Panc1 (cell line): ENCODE results near the gene VSIG8. TPM values are rescaled to one million over a fixed set of nuclear protein-coding genes. Genes with fewer than 3 reads are reported as not detected.

ENCODE experiments used
- ATAC-seq: fragments of 200-7000 bp; cut with Tn5 transposase; 2 replicates; pipeline ENCODE4 v1.9.1; 2020; ENCODE audit warnings: mild to moderate bottlenecking, moderate library complexity
- BruUV-seq: library from RNA; stranded (reverse); fragments of 400-500 nt; replicated peaks from 2 replicates; lab custom pipeline; 2021; lab: Mats Ljungman, UMichigan
- CTCF ChIA-PET: fragments of 300-600 bp; sonication (Branson Sonifier 250); formaldehyde crosslinking; loops from one replicate; lab custom pipeline; 2022; ENCODE audit warnings: antibody characterized with exemption; lab: Charles Lee
- POLR2A ChIA-PET: fragments of 300-600 bp; sonication (Branson Sonifier 250); formaldehyde crosslinking; loops from one replicate; lab custom pipeline; 2022; ENCODE audit warnings: antibody characterized with exemption; lab: Charles Lee
- DNase-seq: peaks from one replicate; pipeline ENCODE4 v3.0.0-alpha.2; 2010; ENCODE audit warnings: low read depth, low spot score
- H3K27ac ChIP-seq: 2 replicates; pipeline ENCODE4 v1.5.1; 2011; ENCODE audit warnings: mild to moderate bottlenecking, low read length, inconsistent platforms
- H3K27me3 ChIP-seq: fragments of 200-500 bp; sonication (Bioruptor generic); 2 replicates; pipeline ENCODE4 v1.6.0; 2014; ENCODE audit warnings: low read length, inconsistent platforms; ENCODE audit not compliant: control insufficient read depth, insufficient read depth
- H3K36me3 ChIP-seq: fragments of 200-500 bp; sonication (Bioruptor generic); 2 replicates; pipeline ENCODE4 v1.5.1; 2014; ENCODE audit warnings: inconsistent platforms, mild to moderate bottlenecking, low read length, moderate library complexity; ENCODE audit not compliant: control insufficient read depth, insufficient read depth
- H3K4me1 ChIP-seq: 2 replicates; pipeline ENCODE4 v1.5.1; 2011; ENCODE audit warnings: inconsistent platforms, mild to moderate bottlenecking, low read length, moderate library complexity; ENCODE audit not compliant: control insufficient read depth, insufficient read depth
- H3K4me3 ChIP-seq, 2 experiments: 2 replicates each; pipeline ENCODE4 v1.5.1; 2011 to 2012; ENCODE audit warnings: low read depth in 2 of 2, low read length in 2 of 2, mild to moderate bottlenecking in 2 of 2, inconsistent platforms in 1 of 2, moderate library complexity in 1 of 2
- H3K9me3 ChIP-seq: fragments of 200-500 bp; sonication (Bioruptor generic); 2 replicates; pipeline ENCODE4 v1.5.1; 2014; ENCODE audit warnings: low read depth, mild to moderate bottlenecking, inconsistent platforms, low read length, moderate library complexity; ENCODE audit not compliant: control insufficient read depth, insufficient read depth
- POLR2AphosphoS5 ChIP-seq: IDR thresholded peaks from 2 replicates; pipeline ENCODE4 v1.6.1; 2012; ENCODE audit warnings: mild to moderate bottlenecking, low read depth, low read length, moderate library complexity
- SIN3A ChIP-seq: IDR thresholded peaks from 2 replicates; pipeline ENCODE4 v1.6.1; 2012; ENCODE audit warnings: low read depth, mild to moderate bottlenecking, low read length, moderate library complexity, borderline replicate concordance; ENCODE audit not compliant: insufficient read depth
- TCF7L2 ChIP-seq: IDR thresholded peaks from 2 replicates; pipeline ENCODE4 v1.6.1; 2011; ENCODE audit warnings: mild to moderate bottlenecking, low read depth, low read length, inconsistent platforms
- in situ Hi-C: cut with HindIII; loops from 2 replicates; pipeline ENCODE4 v1.10.0; 2016; ENCODE audit warnings: low sequenced_read_pairs, low pct_unique_long_range_greater_than_20kb
- intact Hi-C: fragments of 100-400 bp; cut with micrococcal nuclease; formaldehyde crosslinking; loops from one replicate; pipeline ENCODE4 v1.10.0; 2022; ENCODE audit not compliant: unreplicated experiment
- total RNA-seq: library from RNA; stranded (reverse); gene quantifications from one replicate; pipeline ENCODE4 v1.2.1, GENCODE V29; 2021; ENCODE audit not compliant: unreplicated experiment
- TF ChIP-seq, protein P1 (sequence below): fragments of 450-650 bp; IDR thresholded peaks from 2 replicates; pipeline ENCODE4 v1.5.1; 2017; ENCODE audit warnings: mild to moderate bottlenecking
- TF ChIP-seq, protein P2 (sequence below), 2 experiments: IDR thresholded peaks; 2 replicates each; pipeline ENCODE4 v1.6.1; 2011 to 2012; ENCODE audit warnings: low read depth in 2 of 2, control low read depth in 1 of 2, low read length in 1 of 2, mild to moderate bottlenecking in 1 of 2, moderate library complexity in 1 of 2; ENCODE audit not compliant: insufficient read depth in 1 of 2

Gene VSIG8
- total RNA-seq, 1 experiment from 2014 or later, result not detected

DNA sequence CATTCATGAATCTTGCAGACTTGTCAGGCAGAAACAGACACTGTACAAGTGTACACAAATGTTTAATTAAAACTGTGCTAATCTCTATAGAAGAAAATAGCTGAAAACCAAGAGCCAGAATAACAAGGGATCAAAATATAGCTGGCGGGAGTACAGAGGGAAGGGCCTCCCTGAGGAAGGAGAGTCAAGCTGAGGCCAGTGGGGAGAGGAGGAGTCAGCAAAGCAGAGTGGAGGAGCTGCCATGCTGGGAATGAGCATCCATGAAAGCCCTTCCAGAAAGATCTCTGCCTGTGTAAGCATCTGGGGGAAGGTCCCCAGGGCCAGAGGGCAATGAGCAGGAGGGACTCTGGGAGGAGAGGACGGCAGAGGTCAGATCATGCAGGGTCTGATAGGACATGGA is 20.7 kb downstream of the VSIG8 start:
- CTCF ChIA-PET, result interaction anchor here (0.9 kb wide), 1 partner anchor 249 kb away, joined by 10 read pairs; no protein-coding TSS in a partner anchor

DNA sequence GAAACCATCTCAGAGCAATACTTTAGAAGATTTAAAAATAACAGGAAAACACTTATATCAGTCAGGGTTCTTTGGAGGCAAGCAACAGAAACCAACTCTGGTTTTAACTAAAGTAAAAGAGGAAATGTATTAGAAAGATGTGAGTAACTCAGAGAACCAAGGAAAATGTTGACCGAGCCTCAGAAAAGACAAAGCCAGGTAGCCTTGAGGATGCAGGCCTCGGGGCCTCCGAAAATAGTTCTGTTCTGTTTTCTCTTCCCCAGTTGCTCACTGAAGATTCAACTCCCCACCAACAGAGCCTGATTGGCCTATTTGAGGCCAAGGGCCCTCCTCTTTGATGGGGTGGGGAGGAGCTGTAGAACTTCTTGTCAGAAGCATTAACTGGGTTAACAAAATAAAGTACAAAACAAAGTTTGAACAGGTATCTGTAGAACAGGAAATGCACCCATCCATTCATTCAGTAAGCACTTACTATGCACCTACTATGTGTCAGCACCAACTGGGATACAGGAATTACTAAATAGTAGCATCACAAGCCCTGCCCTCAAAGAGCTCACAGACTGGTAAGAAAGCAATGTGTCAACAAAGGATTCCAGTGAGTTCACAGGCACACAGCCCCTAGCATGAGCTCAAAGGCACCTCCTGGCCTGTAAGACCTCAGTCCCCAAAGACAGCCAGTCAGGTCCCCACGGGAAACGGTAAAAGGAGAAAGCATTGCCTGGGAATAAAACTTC is 23.2 kb downstream of the VSIG8 start:
- BruUV-seq, result no TSS peak
- Histone ChIP-seq H3K27ac (no peak overlapping the region), H3K4me3 (no peak overlapping the region), H3K36me3 (no peaks in the 10 kb centered on the region), H3K9me3 (no peaks in the 10 kb centered on the region), H3K27me3 (no peaks in the 10 kb centered on the region), H3K4me1 (no peaks in the 10 kb centered on the region)
- no peak for DNase-seq
- CTCF ChIA-PET, result interaction anchor here (0.9 kb wide), 1 partner anchor 52 kb away, joined by 3 read pairs; no protein-coding TSS in a partner anchor
- no peak for ATAC-seq
- TF ChIP-seq SIN3A (no peak), TCF7L2 (no peak), POLR2AphosphoS5 (no peak)
- TF ChIP-seq, protein P1, sequence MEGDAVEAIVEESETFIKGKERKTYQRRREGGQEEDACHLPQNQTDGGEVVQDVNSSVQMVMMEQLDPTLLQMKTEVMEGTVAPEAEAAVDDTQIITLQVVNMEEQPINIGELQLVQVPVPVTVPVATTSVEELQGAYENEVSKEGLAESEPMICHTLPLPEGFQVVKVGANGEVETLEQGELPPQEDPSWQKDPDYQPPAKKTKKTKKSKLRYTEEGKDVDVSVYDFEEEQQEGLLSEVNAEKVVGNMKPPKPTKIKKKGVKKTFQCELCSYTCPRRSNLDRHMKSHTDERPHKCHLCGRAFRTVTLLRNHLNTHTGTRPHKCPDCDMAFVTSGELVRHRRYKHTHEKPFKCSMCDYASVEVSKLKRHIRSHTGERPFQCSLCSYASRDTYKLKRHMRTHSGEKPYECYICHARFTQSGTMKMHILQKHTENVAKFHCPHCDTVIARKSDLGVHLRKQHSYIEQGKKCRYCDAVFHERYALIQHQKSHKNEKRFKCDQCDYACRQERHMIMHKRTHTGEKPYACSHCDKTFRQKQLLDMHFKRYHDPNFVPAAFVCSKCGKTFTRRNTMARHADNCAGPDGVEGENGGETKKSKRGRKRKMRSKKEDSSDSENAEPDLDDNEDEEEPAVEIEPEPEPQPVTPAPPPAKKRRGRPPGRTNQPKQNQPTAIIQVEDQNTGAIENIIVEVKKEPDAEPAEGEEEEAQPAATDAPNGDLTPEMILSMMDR, result no peak
- TF ChIP-seq, protein P2, sequence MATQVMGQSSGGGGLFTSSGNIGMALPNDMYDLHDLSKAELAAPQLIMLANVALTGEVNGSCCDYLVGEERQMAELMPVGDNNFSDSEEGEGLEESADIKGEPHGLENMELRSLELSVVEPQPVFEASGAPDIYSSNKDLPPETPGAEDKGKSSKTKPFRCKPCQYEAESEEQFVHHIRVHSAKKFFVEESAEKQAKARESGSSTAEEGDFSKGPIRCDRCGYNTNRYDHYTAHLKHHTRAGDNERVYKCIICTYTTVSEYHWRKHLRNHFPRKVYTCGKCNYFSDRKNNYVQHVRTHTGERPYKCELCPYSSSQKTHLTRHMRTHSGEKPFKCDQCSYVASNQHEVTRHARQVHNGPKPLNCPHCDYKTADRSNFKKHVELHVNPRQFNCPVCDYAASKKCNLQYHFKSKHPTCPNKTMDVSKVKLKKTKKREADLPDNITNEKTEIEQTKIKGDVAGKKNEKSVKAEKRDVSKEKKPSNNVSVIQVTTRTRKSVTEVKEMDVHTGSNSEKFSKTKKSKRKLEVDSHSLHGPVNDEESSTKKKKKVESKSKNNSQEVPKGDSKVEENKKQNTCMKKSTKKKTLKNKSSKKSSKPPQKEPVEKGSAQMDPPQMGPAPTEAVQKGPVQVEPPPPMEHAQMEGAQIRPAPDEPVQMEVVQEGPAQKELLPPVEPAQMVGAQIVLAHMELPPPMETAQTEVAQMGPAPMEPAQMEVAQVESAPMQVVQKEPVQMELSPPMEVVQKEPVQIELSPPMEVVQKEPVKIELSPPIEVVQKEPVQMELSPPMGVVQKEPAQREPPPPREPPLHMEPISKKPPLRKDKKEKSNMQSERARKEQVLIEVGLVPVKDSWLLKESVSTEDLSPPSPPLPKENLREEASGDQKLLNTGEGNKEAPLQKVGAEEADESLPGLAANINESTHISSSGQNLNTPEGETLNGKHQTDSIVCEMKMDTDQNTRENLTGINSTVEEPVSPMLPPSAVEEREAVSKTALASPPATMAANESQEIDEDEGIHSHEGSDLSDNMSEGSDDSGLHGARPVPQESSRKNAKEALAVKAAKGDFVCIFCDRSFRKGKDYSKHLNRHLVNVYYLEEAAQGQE (IDR thresholded peaks at IDR 0.05; ENCODE audit: insufficient read depth in 1 of 2, low read depth in 2 of 2, low read length in 1 of 2), result no peak
- intact Hi-C loops (no loop called here), in situ Hi-C loops (no loop called here)
- POLR2A ChIA-PET, result no interaction called here

More for the DNA sequence above, 20.7 kb downstream of the VSIG8 start:
- TF ChIP-seq TCF7L2 (no peak), SIN3A (no peak), POLR2AphosphoS5 (no peak)
- TF ChIP-seq, protein P1, result no peak
- TF ChIP-seq, protein P2 (IDR thresholded peaks at IDR 0.05; ENCODE audit: insufficient read depth in 1 of 2, low read depth in 2 of 2, low read length in 1 of 2), result no peak
- H3K4me1 ChIP-seq, result no peaks in the 10 kb centered on the region
- H3K9me3 ChIP-seq, result no peaks in the 10 kb centered on the region
- POLR2A ChIA-PET, result interaction anchor here (0.6 kb wide), 1 partner anchor 290 kb away, joined by 3 read pairs; no protein-coding TSS in a partner anchor
- in situ Hi-C loops (no loop called here), intact Hi-C loops (no loop called here)
- ATAC-seq, result no peak
- no peaks in the 10 kb centered on the region for H3K36me3 ChIP-seq
- no TSS peak for BruUV-seq
- no peak overlapping the region for H3K27ac ChIP-seq
- no peak for DNase-seq
- no peak overlapping the region for H3K4me3 ChIP-seq
- H3K27me3 ChIP-seq, result no peaks in the 10 kb centered on the region
